Limb (tissue), 2 donors: ENCODE measurements around the gene EEIG2.
A peak's percentile ranks its signal among the peaks of the same experiment; 100 is the strongest.
"Not testable (repeated sequence)": the region's sequence is repeated elsewhere in the genome, so short reads cannot be mapped to it uniquely, and the experiment has no call there.

Source experiments
- DNase-seq, 2 donors: peaks; one replicate each; pipeline ENCODE4 v3.0.0-alpha.2; 2016; ENCODE audit errors: extremely low spot score in 2 of 2

EEIG2 gene

DNA sequence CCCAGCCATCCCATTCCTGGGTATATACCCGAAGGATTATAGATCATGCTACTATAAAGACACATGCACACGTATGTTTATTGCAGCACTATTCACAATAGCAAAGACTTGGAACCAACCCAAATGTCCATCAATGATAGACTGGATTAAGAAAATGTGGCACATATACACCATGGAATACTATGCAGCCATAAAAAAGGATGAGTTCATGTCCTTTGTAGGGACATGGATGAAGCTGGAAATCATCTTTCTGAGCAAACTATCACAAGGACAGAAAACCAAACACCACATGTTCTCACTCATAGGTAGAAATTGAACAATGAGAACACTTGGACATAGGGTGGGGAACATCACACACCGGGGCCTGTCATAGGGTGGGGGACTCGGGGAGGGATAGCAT lies 12.4 kb upstream of the EEIG2 start:
- not testable (repeated sequence) for DNase-seq

GRCh38 chr1:108551137-108551862 lies 8.6 kb upstream of the EEIG2 start:
- DNase-seq = no peak

GRCh38 chr1:108553905-108554304 lies 6.0 kb upstream of the EEIG2 start:
- no peak for DNase-seq

DNA sequence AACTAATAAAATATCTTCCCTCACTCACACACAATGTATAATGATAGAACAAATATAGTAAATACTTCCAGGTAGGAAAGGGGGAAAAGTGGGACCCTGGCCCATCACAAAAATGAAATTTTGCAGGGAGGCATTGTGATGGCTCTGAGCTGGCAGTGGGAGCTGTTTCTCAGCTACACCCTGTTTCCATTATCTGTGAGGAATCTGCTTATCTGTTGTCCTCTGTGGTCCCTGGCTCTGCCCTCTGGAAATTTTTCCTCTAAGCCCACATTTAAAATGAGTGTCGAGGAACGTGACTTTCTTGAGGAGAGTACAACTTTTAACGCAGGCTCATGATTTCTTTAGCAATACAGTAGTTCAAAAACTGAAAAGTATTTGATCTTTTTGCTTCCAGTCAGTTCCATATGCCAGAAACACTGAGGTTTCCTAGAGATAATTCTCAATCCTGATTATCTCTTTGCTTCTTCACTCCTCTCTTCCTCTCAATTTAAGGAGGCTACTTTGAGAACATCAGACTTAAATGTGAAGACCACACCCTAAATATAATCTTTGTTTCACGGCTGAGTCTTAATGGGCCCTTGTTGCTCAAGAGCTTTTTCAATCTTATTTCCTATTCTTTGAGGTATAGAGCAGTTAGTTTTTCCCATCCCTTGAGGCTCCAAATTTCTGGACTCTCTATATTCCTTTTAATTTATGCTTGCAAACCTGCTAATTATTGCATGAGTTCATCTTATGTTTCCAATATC lies 5.0 kb upstream of the EEIG2 start:
- DNase-seq = no peak

DNA sequence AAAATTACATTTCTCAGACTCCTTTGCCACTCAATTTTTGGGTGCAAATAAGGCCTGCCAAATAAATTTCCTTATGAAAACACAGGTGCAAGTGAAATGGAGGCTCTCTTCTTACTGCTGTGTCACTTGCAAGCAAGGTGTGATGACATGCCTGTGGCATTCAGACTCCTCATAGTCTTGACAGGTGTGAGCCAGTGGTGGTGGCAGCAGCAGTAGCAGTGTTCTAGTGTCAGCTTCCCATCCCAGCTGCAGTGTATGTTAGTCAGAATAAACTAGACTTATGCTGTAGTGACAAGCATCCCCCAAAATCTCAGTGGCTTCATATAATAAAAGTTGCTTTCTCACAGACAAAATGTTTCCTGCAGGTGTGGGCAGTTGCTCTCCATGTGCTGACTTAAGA lies 3.8 kb upstream of the EEIG2 start:
- no peak for DNase-seq

- no peak for DNase-seq
These were observed 3.4 kb upstream of the EEIG2 start for GRCh38 chr1:108556499-108556898.

DNA sequence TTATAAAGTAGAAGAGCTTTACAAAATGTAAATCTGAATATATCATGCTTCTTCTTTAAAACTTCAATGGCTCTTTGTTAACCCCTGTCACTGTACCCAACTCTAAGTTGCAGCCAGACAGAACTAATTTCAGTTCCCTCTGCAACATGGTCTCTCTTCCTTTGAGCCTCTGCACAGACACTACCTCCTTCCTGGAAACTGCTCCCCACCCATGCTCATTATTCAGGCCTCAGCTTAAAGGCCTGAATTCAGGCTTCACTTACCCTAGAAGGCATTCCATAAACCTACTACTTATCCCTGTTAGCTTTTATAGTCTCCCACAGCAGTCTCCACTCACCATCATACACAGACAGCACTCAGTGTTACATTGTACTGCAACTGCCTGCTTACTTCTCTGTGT lies 2.6 kb upstream of the EEIG2 start:
- DNase-seq = no peak

DNA sequence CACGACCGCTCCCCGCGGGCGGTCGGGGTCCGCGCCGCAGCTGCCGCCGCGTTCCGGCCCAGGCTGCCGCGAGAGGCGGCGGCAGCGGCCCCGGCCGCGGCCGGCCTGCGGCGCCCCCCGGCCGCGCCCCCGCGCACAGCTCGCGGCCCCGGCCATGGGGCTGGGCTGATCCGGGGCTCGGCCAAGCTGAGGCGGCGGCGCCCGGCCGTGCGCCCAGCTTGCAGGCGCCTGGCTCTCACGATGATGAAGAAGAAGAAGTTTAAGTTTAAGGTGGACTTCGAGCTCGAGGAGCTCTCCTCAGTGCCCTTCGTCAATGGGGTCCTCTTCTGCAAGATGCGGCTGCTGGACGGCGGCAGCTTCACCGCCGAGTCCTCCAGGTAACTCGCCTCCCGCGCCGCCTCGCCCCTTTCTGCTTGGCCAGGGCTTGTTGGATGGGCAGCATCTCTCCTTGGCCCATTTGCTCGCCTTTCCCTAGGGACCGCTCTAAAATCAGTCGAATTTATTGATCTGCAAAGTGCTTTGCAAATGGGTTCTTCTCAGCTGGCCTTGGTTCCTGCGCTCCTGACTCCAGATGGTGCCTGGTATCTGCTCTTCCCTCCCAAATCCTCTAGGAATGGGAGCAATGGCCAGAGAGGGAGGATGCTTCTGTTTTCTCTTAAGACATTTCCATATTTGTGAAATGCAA lies 431 bp downstream of the EEIG2 start:
- DNase-seq = peak; percentile 40 to 72

DNA sequence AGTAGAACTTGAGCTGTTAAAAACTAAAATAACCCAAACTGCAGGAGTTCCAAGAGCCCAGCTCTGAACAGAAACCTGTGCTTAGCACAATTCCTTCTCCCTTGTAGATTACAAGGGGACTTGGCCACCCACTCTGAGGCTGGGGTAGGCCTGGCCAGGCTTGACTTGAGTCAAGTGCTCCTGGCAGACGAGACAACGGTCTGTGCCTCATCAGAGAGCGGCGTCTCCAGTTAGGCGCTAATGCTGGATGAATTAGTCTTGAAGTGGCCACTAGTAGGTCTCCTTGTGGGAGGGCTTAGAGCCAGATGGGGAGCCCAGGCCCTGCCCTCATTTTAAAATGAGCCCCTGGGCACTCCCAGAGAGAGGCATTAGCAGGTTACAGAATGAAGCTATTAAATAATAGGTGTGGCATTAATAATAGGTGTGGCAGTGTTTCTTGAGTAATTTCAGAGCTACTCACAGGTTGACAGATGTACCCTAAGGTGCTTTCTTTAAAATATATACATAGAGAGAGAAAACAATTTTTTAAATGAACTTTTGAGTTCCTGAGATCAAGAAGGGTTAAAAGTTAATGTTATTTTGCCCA lies 1.1 kb downstream of the EEIG2 start:
- DNase-seq = peak in 1 of 2 donors; percentile 48

DNA sequence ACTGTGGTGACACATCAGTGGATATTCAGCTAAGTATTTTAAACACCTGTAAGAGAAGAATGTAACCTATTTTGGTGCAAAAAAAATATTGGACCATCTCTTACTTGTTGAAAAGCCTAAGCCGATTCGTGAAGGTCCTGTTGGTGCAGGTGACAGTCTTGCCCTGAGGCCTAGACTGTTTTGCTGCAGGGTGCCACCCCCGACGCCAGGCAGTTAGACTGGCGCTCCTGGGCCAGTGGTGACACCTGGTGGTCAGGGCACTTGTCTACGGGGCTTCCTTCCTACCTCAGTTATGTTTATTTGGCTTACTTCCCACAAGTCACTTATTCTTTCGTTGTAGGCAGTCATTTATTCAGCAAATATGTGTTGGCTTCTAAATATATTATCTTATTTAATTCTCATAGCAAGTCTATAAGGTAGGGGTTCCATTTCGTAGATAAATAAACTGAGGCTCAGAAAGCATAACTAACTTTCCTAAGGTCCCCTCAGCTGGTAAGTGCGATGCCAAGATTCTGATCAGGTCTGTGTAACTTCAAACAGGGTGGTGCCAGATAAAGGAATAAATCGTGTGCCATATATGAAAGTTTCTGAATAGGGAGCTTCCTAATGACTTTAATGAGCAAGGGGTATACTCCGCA lies 1.9 kb downstream of the EEIG2 start:
- peak in 1 of 2 donors; percentile 53 for DNase-seq

DNA sequence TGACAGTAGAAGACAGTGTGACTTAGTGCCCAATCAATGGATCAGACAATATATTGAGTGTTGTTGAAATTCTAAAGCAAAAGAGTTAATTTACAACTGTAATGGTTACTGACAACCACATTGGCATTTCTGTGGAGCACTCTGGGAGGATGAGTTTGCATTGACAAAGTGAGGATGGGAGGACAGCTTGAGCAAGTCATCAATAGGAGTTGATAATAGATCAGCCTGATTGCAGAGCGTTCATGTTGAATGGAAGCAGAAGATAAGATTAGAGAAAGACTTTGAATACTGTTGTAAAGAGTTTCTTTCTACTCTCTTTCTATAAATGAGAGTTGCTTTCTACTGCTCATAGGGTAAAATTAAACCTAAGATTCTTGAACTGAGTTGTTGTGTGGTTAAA lies 3.9 kb downstream of the EEIG2 start:
- no peak for DNase-seq

GRCh38 chr1:108565081-108565480 lies 5.2 kb downstream of the EEIG2 start:
- no peak for DNase-seq

GRCh38 chr1:108565512-108565911 lies 5.6 kb downstream of the EEIG2 start:
- no peak for DNase-seq

GRCh38 chr1:108568589-108568988 lies 8.7 kb downstream of the EEIG2 start:
- no peak for DNase-seq

DNA sequence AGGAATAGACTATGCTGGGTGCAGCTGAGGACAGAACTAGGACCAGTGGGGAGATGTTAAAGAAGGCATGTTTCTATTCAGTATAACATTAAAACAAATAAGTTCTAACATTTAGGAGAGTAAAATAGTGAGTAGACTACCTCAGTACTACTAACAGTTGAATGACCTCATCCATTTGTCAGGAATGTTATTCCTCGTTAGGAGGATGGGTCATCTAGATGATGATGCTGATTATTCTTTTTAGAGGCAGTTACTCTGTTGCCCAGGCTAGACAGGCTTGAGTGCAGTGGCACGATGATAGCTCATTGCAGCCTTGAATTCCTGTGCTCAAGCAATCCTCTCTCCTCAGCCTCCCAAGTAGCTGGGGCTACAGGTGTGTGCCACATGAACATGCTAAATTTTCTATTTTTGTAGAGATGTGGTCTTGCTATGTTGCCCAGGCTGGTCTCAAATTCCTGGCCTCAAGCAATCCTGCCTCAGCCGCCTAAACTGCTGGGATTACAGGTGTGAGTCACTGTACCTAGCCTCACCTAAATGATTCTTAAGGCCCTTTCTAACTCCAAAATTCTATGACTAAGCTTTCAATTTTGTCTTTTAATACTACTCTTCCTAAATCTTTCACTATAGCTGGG lies 9.3 kb downstream of the EEIG2 start:
- DNase-seq = no peak

DNA sequence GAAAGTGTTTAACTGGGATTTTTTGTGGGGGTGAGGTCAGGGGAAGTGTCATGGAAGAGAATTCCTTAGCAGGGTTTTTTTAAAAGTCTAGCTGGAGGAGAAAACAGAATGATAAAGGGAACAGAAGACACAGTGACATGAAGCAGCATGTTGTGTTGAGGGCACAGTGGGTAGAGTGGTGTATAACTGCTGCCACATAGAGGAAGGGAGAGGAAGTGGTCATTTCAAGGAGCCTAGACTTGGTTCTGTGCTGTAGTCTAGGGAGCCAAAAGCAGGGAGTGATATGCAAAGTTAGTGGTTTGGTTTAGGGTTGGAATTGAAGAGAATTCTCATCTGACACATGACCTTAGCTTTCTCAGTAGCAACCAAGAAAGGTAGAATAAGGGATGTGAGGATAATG lies 10.2 kb downstream of the EEIG2 start:
- no peak for DNase-seq

- DNase-seq = no peak
These were observed 11.1 kb downstream of the EEIG2 start for GRCh38 chr1:108570998-108571401.

- no peak for DNase-seq
These were observed 12.3 kb downstream of the EEIG2 start for GRCh38 chr1:108572182-108572581.

DNA sequence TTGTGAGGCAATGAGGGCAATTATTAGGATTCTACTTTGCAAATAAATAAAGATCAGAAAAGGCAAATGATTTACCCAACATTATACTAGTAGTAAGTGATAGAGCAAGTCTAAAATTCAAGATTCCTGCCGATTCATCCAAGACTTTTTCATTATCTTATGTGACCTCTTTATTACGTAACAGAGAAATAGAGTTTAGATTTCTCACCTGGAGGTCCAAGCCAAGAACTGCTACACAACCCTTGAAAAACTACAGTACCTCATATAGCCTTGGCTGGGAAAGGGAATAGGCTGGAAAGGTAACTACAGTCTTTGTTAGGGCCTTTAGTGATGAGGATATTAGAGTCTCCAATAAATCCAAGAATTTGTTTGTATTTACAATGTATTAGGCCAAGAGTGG lies 13.3 kb downstream of the EEIG2 start:
- DNase-seq = no peak

DNA sequence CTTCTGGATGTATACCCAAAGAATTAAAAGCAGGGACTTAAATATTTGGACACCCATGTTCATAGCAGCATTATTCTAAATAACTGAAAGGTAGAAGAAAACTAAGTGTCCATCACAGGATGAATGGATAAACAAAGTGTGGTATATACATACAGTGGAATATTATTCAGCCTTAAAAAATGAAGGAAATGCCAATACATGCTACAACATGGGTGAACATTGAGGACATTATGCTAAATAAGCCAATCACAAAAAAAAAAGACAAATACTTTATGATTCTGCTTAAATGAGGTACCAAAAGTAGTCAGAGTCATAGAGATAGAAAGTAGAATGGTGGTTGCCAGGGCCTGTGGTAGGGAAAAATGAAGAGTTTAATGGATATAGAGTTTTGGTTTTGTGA lies 14.1 kb downstream of the EEIG2 start:
- DNase-seq = no peak

DNA sequence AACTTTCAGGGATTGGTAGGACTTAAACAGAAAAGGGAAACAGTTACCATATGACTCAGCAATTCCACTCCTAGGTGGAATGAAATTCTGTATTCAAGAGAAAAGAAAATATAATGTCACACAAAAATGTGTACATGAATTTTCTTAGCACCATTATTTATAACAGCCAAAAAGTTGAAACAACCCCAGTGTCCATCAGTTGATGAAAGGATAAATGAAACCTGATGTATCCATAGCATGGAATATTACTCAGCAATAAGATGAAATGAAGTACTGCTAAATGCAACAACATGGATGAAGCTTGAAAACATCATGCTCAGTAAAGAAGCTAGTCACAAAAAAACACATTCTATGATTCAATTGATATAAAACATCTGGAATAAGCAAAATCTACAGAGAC lies 15.5 kb downstream of the EEIG2 start:
- DNase-seq = no peak
